Thymus (tissue), 11 donors: ENCODE results near the gene RFC3. TPM values are rescaled to one million over a fixed set of nuclear protein-coding genes. Genes with fewer than 3 reads are reported as not detected.
"Not testable (repeated sequence)": the region's sequence is repeated elsewhere in the genome, so short reads cannot be mapped to it uniquely, and the experiment has no call there.

ENCODE experiments used
- DNase-seq, 9 donors: peaks; one replicate each; pipeline ENCODE4 v3.0.0-alpha.2; 2013; ENCODE audit warnings: low spot score in 9 of 9, low read depth in 6 of 9, missing footprints in 1 of 9
- H3K27ac ChIP-seq, 2 donors: one replicate each; pipeline ENCODE4 v1.5.1; 2013; ENCODE audit warnings: control low read depth in 1 of 2, low read depth in 1 of 2, low read length in 1 of 2, mild to moderate bottlenecking in 1 of 2, moderate library complexity in 1 of 2
- H3K27me3 ChIP-seq, 2 donors: one replicate each; pipeline ENCODE4 v1.5.1; 2013; ENCODE audit warnings: low read length in 1 of 2; ENCODE audit not compliant: control insufficient read depth in 2 of 2, insufficient read depth in 1 of 2
- H3K36me3 ChIP-seq, 2 donors: one replicate each; pipeline ENCODE4 v1.5.1; 2013; ENCODE audit warnings: low read length in 1 of 2, mild to moderate bottlenecking in 1 of 2, moderate library complexity in 1 of 2; ENCODE audit not compliant: control insufficient read depth in 2 of 2, insufficient read depth in 2 of 2
- H3K4me1 ChIP-seq, 2 donors: one replicate each; pipeline ENCODE4 v1.5.1; 2013; ENCODE audit warnings: low read length in 2 of 2; ENCODE audit not compliant: control insufficient read depth in 2 of 2, insufficient read depth in 2 of 2
- H3K4me3 ChIP-seq, 2 donors: one replicate each; pipeline ENCODE4 v1.5.1; 2013; ENCODE audit warnings: low read length in 2 of 2, control low read depth in 1 of 2, mild to moderate bottlenecking in 1 of 2
- H3K9me3 ChIP-seq, 2 donors: one replicate each; pipeline ENCODE4 v1.5.1; 2013; ENCODE audit warnings: low read length in 1 of 2, mild to moderate bottlenecking in 1 of 2; ENCODE audit not compliant: control insufficient read depth in 2 of 2, insufficient read depth in 1 of 2
- WGBS: extraction: QIAGEN DNeasy Blood & Tissue Kit; methylation state at CpG from one replicate; pipeline ENCODE4 v1.1.7; 2013; 5-methylcytosine and 5-hydroxymethylcytosine counted together
- polyA plus RNA-seq: library from polyadenylated mRNA; stranded (reverse); fragments of 200-250 nt; gene quantifications from one replicate; pipeline ENCODE4 v1.2.3, GENCODE V29; 2013
- total RNA-seq: library from RNA; stranded (reverse); fragments of 120-200 nt; gene quantifications from one replicate; pipeline ENCODE4 v1.2.4, GENCODE V29; 2013
- donor health status: healthy.

Gene RFC3
- total and polyA plus RNA-seq, 2 donors: 8.1 to 24.3 TPM

DNA sequence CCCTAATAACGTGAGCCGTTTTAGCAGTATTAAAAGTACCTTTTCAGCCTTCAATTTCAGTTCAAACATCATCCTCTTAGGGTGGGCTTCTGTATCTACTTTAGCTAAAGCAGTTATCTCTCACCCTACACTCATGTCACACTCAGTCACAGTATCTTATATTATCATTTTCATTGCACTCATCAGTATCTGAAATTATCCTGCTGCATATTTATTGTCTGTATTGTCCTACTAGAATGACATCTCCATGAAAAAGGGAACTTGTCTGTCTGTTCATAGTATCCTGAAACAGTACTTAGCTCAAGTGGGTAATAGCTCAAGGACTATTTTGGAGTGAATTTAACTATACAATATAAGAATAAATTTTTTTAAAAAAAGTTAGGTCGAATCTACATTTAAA is 19.9 kb upstream of the RFC3 start:
- Histone ChIP-seq H3K4me3 (no peak overlapping the region), H3K9me3 (no peaks in the 10 kb centered on the region), H3K27ac (no peak overlapping the region), H3K36me3 (no peaks in the 10 kb centered on the region), H3K27me3 (no peaks in the 10 kb centered on the region), H3K4me1 (no peaks in the 10 kb centered on the region)
- no peak for DNase-seq
- WGBS: 83% methylated on average over 3 of the region's 3 CpGs

- Histone ChIP-seq H3K4me1 (no peaks in the 10 kb centered on the region), H3K27ac (no peak overlapping the region), H3K4me3 (no peak overlapping the region), H3K36me3 (no peaks in the 10 kb centered on the region), H3K27me3 (no peaks in the 10 kb centered on the region), H3K9me3 (no peaks in the 10 kb centered on the region)
- WGBS: 44% methylated on average over 6 of the region's 6 CpGs
- DNase-seq: peak in 2 of 9 donors; percentile 5 to 32
These were observed 17.9 kb upstream of the RFC3 start for GRCh38 chr13:33799950-33800592.

GRCh38 chr13:33800646-33801186 is 17.2 kb upstream of the RFC3 start:
- WGBS: 42% methylated on average over 3 of the region's 3 CpGs
- no peaks in the 10 kb centered on the region for H3K27me3 ChIP-seq
- no peaks in the 10 kb centered on the region for H3K4me1 ChIP-seq
- no peaks in the 10 kb centered on the region for H3K9me3 ChIP-seq
- no peaks in the 10 kb centered on the region for H3K36me3 ChIP-seq
- H3K27ac ChIP-seq: no peak overlapping the region
- DNase-seq: no peak
- H3K4me3 ChIP-seq: no peak overlapping the region

DNA sequence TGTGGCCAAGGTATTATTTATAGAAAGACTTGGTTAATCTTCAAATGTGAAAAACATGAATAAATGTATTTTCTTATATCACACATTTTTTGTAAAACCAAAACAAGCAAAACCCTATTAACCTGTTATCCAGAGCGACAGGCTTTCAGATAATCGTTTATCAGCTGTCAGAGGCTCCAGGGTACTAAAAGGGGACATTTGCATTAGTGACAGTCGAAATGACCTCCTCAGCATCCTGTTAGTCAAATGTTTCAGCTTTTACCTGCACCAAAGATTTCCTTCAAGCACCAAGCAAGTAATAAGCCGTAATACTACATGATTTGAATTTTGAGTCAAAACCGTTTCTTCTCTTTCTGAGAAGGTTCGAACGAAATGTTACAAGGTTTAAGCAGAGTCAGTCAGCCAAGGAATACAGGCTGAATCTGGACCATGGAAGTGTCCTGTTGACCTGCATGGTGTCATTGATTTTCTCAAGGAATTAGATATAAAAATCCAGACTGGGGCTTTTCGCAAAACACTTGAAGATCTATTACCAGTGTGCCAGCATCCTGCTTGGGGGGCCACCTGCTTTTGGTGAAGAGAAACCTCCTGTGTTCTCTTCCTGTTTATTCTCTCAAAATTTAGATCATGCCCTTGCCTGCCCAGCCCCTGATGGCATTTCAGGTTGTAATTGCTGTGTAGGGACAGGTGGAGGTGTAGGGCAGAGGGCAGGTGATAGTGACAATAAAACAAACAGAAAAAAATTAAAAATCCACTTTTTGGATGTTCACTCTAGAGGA is 11.3 kb upstream of the RFC3 start:
- no peak for DNase-seq
- 88% methylated on average over 8 of the region's 8 CpGs for WGBS
- H3K9me3 ChIP-seq: no peaks in the 10 kb centered on the region
- H3K4me1 ChIP-seq: no peaks in the 10 kb centered on the region
- no peak overlapping the region for H3K4me3 ChIP-seq
- H3K27me3 ChIP-seq: no peaks in the 10 kb centered on the region
- no peaks in the 10 kb centered on the region for H3K36me3 ChIP-seq
- no peak overlapping the region for H3K27ac ChIP-seq

GRCh38 chr13:33812829-33813228 is 5.1 kb upstream of the RFC3 start:
- H3K36me3 ChIP-seq, H3K27ac ChIP-seq, H3K4me3 ChIP-seq, H3K4me1 ChIP-seq, H3K9me3 ChIP-seq, H3K27me3 ChIP-seq, DNase-seq: not testable (repeated sequence)
- 93% methylated on average over 7 of the region's 7 CpGs for WGBS

DNA sequence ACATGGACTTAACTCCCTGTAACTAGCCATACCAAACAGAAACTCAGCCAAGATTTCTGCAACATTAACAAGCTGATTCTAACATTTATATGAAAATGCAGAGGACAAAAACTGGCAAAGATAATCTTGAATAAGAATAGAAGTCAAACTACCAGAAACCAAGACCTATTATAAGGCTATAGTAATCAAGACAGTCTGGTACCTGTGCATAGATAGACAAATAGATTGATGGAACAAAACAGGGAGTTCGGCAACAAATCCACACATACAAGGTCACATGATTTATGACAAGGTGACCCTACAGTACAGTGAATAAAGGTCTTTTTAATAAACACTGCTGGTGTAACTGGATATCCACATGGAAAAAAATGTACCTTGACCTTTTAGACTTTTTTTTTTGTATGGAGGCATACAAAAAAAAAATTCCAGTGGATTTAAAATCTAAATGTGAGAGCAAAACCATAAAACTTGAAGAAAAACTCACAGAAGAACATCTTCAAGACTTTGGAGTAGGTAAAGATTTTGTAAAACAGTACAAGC is 2.9 kb upstream of the RFC3 start:
- Histone ChIP-seq H3K4me1 (no peaks in the 10 kb centered on the region), H3K9me3 (no peaks in the 10 kb centered on the region), H3K4me3 (no peak overlapping the region), H3K27ac (no peak overlapping the region), H3K27me3 (no peaks in the 10 kb centered on the region), H3K36me3 (peaks cover 0 to 1% of the 10 kb centered on the region in 2 donors)
- WGBS: 93% methylated on average over 1 of the region's 1 CpG
- no peak for DNase-seq

DNA sequence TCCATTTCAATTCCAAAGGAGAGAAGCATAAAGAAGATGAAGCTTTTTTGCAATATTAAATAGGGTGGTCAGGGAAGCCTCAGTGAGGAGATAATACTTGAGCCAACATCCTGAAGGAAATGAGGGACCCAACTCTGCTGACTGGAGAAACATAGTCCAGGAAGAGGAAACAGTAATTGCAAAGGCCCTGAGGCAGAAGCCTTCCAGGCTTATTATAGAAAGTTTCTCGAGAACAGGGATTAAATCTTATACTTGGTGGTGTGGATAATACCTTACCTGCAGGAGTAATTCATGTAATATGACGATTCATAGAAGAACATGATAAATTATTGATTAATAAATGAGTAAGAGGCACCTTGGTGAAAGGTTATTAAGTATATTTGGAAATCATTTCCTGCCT is 1.0 kb upstream of the RFC3 start:
- H3K27me3 ChIP-seq: no peaks in the 10 kb centered on the region
- DNase-seq: no peak
- H3K36me3 ChIP-seq: peaks cover 0 to 8% of the 10 kb centered on the region in 2 donors
- WGBS: 98% methylated on average over 2 of the region's 2 CpGs
- H3K4me3 ChIP-seq: no peak overlapping the region
- H3K4me1 ChIP-seq: no peaks in the 10 kb centered on the region
- H3K9me3 ChIP-seq: no peaks in the 10 kb centered on the region
- H3K27ac ChIP-seq: no peak overlapping the region

- DNase-seq: peak in 1 of 9 donors; percentile 0
- Histone ChIP-seq H3K36me3 (peaks cover 0 to 8% of the 10 kb centered on the region in 2 donors), H3K4me1 (no peaks in the 10 kb centered on the region), H3K27me3 (no peaks in the 10 kb centered on the region), H3K9me3 (no peaks in the 10 kb centered on the region), H3K4me3 (peak overlapping the region; percentile 64 to 97), H3K27ac (peak overlapping the region in 1 of 2 donors; percentile 14)
- WGBS: 39% methylated on average over 5 of the region's 5 CpGs
These were observed 442 bp upstream of the RFC3 start for GRCh38 chr13:33817513-33817900.

DNA sequence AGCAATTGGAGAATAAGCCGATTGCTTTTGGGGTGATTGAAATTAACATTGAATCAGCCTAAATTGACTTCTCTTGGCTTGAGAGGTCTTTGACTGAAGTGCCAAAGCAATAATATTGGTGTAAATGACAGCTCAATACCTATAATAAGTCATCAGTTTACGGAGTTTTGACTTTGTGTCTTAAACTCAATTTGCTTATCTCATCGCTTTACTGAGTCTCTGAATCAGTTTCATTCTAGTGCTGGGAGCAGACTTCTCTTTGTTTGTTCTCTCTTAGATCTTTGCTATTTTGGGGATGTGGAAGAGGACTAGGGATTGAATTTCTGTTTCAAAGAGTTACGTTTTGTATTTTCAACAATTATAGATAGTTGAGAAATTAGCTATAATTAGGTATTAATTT is 7.1 kb downstream of the RFC3 start:
- Histone ChIP-seq H3K27me3 (no peaks in the 10 kb centered on the region), H3K36me3 (peaks cover 7 to 36% of the 10 kb centered on the region in 2 donors), H3K27ac (no peak overlapping the region), H3K4me1 (no peaks in the 10 kb centered on the region), H3K9me3 (no peaks in the 10 kb centered on the region), H3K4me3 (no peak overlapping the region)
- 98% methylated on average over 4 of the region's 4 CpGs for WGBS
- DNase-seq: no peak
